ENCODE results near the gene F5.

Gene F5

DNA sequence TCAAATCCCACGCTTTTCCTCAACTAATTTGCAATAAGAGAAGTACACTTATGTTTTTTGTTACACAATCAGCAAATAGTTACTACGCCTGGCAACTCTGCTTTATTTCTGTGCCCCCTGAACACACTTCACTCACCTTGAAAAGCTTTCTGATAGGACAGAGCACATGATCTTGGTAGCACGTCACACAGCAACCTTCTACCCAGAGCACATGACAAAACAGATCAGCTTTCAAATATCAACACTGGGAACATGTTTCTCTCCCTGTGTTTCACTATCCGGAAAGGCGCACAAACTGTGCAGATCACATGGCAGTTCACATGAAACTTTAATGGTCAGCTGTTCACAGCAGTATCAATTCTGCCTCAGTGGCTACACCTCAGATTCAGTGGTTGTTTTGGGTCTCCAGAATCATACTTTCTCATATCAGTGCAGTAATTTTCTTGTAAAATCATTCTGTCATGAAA, 102.7 kb downstream of the F5 start:
- no peak for DNase-seq (ENCODE audit: low read depth, low spot score)

DNA sequence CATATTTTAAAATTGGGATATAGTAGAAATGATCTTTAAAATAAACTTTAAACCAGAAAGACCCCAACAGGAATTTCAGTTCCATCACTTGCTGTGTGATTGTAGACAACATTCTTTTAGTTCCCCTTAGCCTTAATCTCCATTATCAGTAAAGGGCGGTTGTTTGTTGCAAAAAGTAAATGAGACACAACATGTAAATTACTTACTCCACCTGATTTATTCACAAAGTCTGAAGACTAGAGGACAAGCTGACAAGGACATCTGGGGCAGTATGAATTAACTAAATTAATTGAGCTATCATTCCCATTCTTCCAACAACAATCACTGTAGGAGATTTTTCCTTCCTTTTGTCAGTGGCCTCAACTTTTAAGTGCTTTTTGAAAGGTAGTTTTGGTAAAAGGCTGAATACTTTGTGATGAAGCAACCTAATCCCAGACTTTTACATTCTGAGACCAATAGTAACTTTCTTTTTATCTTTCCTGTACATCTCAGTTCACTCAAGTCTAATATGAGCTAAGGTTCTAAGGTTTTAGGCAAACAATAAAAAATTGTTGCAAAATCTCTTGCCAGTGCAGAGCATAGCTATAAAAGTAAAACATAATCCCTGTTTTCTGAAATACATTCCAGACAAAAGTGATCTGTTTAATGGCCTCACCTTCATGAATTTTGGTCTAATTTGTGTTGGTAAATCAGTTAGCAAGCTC, 106.8 kb downstream of the F5 start:
- DNase-seq (ENCODE audit: low read depth, low spot score) = no peak

DNA sequence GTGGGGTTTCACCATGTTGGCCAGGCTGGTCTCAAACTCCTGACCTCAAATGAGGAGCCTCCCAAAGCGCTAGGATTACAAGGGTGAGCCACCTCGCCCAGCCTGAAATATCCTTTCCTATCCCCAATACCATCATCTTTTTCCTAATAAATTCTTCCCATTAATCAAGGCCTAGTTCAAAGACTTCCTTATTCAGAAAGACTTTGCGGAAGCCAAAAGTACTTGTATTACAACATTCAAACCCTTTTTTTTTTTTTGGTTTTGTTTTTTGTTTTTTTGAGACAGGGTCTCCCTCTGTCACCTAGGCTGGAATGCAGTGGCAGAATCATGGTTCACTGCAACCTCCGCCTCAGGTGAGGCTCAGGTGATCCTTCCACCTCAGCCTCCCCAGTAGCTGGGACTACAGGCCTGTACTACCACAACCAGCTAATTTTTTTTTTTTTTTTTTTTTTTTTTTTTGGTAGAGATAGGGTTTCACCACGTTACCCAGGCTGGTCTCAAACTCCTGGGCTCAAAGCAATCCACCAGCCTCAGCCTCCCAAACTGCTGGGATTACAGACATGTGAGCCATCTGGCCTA, 108.1 kb downstream of the F5 start:
- DNase-seq (ENCODE audit: low read depth, low spot score) = no peak

DNA sequence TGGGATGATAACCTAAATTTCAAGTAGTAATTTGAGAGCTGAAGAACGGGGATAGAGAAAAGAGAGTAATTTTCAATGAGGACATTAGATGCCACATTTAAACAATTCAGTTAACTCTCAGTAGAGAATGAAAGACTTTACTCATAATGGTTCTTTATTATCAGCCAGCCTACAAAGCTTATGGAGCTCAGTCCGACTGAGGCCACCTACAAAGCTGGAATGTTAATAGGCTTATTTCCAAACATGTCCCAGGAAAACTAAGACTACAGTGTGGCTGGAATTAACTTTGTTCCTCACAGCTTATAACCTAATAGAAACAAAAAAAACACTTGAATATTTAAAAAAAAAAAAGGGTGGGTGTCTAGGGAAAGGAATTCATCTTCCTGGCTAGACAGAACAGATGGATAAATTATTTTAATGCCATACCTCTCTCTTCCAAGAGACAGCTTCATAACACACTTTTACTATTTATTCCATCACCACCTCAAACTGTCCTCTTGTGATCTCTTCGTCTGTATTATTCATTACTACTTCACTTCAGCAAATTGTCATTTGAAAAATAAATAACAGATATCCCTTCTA, 110.4 kb downstream of the F5 start:
- no peak for DNase-seq (ENCODE audit: low read depth, low spot score)

DNA sequence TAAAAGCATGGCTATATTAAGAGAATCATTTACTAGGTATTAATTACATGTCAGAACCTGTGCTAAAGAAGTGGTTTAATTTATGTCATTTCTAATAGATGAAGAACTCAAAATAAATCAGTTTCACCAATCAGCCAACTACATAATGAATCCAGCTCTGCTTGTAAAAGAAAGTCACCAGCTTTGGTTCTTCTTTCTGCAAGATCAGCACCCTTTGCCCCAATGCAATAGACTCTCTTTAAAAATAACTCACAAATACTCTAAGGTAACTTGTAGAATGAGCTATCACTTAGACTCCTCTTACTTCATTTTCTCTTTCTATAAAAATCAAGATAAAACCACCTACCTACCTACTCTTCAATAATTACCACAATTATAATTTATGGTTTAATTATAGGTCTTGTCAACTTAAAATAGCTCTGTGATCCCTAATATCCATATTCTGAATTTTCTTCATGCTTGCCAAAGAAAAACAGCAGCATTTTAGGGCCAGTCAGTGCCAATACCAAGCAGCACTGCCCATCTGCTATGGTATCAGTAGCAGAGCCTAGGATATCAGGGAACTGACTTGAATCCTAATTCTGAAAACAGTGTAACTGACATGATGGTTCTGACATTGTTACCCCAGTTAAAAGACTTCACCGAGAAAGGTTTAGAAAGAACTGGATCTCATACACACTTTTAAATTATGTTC, 111.8 kb downstream of the F5 start:
- DNase-seq (ENCODE audit: low read depth, low spot score) = no peak

- no peak for DNase-seq (ENCODE audit: low read depth, low spot score)
These were observed 112.9 kb downstream of the F5 start for GRCh38 chr1:169473347-169473746.

GRCh38 chr1:169472738-169473137, 113.5 kb downstream of the F5 start:
- no peak for DNase-seq (ENCODE audit: low read depth, low spot score)

- no peak for DNase-seq (ENCODE audit: low read depth, low spot score)
These were observed 117.3 kb downstream of the F5 start for GRCh38 chr1:169468982-169469381.

- no peak for DNase-seq (ENCODE audit: low read depth, low spot score)
These were observed 119.7 kb downstream of the F5 start for GRCh38 chr1:169466259-169467230.

- no peak for DNase-seq (ENCODE audit: low read depth, low spot score)
These were observed 121.0 kb downstream of the F5 start for GRCh38 chr1:169465281-169465680.

Data from iPS DF 19.7 (cell line).